Thyroid gland (tissue), 4 donors: ENCODE results near the gene LCP1.

Source experiments
- POLR2A ChIP-seq, 2 donors: fragments of 450-650 bp; IDR thresholded peaks; one replicate each; pipeline ENCODE4 v1.6.1; 2017; ENCODE audit warnings: antibody characterized with exemption in 2 of 2, mild to moderate bottlenecking in 2 of 2, moderate library complexity in 1 of 2
- TF ChIP-seq, protein P1 (sequence below), 6 experiments: fragments of 200-600 bp in 3 of 6; fragments of 450-650 bp in 3 of 6; sonication (generic) in 3 of 6; IDR thresholded peaks; one replicate each; pipeline ENCODE4 v1.5.1; 2016 to 2019; ENCODE audit warnings: antibody characterized with exemption in 6 of 6, mild to moderate bottlenecking in 2 of 6, inconsistent platforms in 1 of 6, moderate library complexity in 1 of 6

DNA sequence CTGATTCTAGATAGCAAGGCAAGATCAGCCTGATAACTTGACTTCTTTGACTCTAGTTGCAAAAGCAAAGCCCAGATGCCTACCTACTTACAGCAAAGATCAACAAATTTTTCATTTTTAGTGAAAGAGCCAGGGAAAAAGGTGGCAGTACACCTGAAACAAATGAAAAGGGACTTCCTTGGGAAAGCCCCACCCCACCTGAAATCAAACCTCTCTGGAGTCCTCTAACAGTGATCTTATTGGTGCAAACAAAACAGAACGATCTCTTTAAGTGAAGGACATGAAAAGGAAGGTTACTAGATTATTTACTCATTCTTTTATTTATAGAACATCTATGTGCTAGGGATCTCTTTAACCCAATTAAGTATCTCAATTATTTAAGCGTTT lies 507 bp upstream of the LCP1 start:
- TF ChIP-seq, protein P1, sequence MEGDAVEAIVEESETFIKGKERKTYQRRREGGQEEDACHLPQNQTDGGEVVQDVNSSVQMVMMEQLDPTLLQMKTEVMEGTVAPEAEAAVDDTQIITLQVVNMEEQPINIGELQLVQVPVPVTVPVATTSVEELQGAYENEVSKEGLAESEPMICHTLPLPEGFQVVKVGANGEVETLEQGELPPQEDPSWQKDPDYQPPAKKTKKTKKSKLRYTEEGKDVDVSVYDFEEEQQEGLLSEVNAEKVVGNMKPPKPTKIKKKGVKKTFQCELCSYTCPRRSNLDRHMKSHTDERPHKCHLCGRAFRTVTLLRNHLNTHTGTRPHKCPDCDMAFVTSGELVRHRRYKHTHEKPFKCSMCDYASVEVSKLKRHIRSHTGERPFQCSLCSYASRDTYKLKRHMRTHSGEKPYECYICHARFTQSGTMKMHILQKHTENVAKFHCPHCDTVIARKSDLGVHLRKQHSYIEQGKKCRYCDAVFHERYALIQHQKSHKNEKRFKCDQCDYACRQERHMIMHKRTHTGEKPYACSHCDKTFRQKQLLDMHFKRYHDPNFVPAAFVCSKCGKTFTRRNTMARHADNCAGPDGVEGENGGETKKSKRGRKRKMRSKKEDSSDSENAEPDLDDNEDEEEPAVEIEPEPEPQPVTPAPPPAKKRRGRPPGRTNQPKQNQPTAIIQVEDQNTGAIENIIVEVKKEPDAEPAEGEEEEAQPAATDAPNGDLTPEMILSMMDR (IDR thresholded peaks at IDR 0.05) = no peak
- no peak for TF ChIP-seq POLR2A (IDR thresholded peaks at IDR 0.05)
